LNCAP (cell line): ENCODE data around the gene TRIM33.

Experiments
- TF ChIP-seq, protein P1 (sequence below): fragments of 450-650 bp; IDR thresholded peaks from 2 replicates; pipeline ENCODE4 v1.5.1; 2017; ENCODE audit warnings: mild to moderate bottlenecking

TRIM33 gene

DNA sequence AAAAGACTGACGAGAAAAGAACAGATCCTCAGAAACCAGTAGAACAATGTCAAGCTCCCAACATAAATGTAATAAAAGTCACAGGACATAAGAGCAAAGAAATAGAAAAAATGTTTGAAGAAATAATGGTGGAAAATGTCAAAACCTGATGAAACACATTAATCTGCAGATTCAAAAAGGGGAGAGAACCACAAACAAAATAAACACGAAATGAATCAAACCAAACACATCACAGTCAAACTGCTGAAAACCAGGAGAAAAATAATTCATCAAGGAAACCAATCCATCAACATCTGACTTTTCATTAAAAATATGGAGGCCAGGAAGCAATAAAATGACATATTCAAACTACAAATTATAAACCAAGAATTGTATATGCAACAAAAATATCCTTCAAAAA, 31.9 kb downstream of the TRIM33 start:
- TF ChIP-seq, protein P1, sequence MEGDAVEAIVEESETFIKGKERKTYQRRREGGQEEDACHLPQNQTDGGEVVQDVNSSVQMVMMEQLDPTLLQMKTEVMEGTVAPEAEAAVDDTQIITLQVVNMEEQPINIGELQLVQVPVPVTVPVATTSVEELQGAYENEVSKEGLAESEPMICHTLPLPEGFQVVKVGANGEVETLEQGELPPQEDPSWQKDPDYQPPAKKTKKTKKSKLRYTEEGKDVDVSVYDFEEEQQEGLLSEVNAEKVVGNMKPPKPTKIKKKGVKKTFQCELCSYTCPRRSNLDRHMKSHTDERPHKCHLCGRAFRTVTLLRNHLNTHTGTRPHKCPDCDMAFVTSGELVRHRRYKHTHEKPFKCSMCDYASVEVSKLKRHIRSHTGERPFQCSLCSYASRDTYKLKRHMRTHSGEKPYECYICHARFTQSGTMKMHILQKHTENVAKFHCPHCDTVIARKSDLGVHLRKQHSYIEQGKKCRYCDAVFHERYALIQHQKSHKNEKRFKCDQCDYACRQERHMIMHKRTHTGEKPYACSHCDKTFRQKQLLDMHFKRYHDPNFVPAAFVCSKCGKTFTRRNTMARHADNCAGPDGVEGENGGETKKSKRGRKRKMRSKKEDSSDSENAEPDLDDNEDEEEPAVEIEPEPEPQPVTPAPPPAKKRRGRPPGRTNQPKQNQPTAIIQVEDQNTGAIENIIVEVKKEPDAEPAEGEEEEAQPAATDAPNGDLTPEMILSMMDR: no peak

DNA sequence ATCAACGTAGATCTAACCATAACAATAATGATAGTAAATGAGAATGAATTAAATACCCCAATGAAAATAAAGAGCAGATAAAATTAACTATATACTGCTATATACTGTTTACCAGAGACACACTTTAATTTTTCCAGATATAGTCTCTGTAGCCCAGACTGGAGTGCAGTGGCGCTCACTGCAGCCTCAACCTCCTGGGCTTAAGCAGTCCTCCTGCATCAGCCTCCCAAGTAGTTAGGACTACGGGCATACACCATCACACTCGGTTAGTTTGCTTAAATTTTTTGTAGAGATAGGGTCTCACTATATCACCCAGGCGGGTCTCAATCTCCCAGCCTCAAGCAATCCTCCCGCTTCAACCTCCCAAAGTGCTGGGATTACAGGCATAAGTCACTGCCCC, 37.2 kb downstream of the TRIM33 start:
- TF ChIP-seq, protein P1: no peak

DNA sequence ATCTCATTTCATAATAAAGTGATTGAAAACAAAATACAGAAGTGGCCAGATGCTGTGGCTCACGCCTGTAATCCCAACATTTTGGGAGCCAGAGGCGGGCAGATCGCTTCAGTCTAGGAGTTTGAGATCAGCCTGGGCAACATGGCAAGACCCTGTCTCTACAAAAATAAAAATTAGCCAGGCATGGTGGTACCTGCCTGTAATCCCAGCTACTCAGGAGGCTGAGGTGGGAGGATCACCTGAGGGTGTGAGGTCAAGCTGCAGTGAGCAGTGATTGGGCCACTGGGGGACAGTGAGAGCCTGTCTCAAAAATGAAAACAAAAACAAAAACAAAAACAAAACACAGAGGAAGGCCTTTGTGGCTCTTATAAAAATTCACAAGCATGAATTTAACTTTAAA, 38.6 kb downstream of the TRIM33 start:
- TF ChIP-seq, protein P1: no peak

DNA sequence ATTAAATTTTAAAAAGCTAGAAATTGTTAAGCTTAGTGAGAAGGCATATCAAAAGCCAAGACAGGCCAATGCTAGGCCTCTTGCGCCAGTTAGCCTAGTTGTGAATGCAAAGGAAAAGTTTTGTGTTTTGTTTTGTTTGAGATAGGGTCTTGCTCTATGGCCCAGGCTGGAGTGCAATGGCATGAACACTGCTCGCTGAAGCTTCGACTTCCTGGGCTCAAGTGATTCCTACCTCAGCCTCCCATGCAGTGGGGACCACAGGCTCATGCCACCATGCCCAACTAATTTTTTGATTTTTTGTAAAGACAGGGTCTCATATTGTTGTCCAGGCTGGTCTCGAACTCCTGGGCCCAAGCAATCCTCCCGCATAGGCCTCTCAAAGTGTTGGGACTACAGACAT, 40.3 kb downstream of the TRIM33 start:
- TF ChIP-seq, protein P1: no peak

DNA sequence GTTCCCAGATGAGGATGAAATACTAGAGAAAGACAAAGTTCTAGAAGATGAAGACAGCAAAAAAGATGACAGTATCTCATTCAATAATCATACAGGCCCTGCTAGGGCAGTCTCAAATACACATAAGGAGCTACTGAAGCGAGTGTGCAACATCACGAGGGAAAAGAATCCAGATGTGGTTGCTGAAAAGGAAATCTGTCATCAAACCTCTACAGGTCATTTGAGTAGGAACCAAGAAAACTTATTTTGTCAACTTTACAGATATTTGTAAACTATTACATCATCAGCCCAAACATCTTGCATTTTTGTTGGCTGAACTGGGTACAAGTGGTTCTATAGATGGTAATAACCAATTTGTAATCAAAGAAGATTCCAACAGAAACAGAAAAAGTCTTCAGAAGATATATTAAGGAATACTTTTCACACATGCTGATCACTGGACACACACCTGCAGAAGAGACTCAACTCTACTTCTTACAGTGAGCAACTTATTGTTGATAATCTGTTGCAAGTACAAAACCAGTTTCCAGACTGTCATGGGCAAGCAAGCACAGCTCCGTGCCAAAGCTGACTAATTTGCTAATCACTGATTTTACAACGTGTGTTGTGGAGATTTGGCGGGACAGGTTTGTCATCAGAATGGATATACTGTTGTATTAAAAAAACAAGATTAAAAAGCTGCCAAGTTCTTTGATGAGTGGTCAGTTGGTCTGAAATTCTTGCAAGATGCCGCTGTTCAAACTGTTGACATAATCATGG, 42.1 kb downstream of the TRIM33 start:
- TF ChIP-seq, protein P1: no peak

DNA sequence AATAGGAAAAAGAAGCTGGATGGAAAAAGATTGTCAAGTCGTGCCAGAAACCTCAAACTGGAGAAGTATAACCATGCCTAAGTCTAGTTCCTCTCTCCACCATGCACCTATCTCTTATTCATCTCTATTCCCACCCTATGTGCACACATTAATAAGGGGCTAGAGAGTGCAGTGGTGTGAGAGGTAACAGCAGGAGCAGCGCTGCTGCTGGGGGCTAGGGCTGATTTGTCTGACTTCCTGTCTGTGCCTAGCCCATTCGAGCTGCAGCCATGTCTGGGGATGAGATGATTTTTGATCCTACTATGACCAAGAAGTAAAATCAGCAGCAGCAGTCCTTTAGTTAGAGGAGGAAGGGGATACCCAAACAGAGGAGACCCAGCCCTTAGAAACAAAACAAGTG, 43.0 kb downstream of the TRIM33 start:
- TF ChIP-seq, protein P1: no peak

DNA sequence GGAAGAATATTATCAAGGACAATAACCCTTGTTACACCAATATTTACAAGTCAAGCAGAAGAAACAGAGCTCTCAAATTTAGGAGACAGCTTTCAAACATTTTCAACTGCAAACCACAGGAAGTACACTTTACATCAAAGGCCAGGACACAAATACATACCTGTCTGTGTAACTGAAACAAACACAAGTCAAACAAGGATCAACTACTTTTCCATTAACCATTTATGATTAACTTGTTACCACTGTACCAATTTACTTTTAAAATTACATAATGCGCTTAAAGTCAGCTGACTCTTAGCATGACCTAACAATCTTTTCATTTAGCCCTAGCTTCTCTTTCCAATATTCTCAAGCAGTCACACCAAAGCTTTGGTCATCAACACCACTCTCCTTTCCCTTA, 43.5 kb downstream of the TRIM33 start:
- TF ChIP-seq, protein P1: no peak
